Measurements from ENCODE around the gene KBTBD8.

GRCh38 chr3:66993082-66993481 lies 5.0 kb upstream of the KBTBD8 start:
- no peak for TF ChIP-seq MYC (IDR thresholded peaks at IDR 0.05; ENCODE audit: low read depth, low read length)
- no peak for TF ChIP-seq POLR2A (IDR thresholded peaks at IDR 0.05; ENCODE audit: extremely low read depth, insufficient read length)
- TF ChIP-seq CTCF (IDR thresholded peaks at IDR 0.05; ENCODE audit: low read depth, low read length): no peak
